ENCODE data around the gene TPGS2. TPM values are rescaled to one million over a fixed set of nuclear protein-coding genes. Genes with fewer than 3 reads are reported as not detected.
A peak's percentile ranks its signal among the peaks of the same experiment; 100 is the strongest.

The TPGS2 gene
- total and polyA plus RNA-seq, 2 of the 13 experiments (the other 11 are each of a cell fraction or from before 2014, with no cell fraction given), result 73.3 to 137 TPM

DNA sequence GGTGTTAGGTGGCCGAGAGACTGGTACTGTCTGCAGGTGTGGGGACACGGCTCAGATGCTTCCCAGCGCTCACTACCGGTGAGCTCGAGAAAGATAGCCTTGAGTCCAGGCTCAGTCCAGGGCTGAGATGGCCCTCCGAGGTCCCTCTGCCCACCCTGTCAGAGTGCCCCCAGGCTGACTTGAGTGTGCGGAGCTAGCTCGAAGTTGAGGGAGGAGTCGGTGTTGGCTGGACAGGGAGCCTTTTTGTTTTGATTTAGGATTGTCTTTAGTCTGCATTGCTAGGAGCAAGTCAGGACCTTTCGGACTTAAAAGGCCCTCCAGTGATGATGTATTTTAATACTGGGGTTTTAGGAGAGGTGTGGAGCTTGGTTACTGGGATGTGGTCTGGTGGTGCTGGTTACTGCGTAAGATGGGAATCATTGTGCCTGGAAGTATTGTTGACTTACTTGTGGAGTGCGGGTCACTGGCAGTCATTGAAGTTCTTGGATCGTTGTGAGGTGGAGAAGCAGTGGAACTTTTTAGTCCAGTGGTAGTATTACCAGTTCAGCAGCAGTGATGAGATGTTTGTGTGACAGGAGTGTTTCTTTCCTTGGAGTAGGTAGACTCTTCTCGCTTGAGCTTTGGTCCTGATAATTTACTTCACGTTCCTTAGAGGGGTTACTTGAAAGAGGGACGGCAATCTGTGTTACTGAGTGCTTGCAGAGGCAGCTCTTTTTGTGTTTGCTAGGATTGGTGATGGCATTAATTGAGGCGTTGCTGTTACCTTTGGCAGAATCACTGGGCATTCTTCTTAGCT is 758 bp upstream of the TPGS2 start (continued):
- TF ChIP-seq, protein P1, sequence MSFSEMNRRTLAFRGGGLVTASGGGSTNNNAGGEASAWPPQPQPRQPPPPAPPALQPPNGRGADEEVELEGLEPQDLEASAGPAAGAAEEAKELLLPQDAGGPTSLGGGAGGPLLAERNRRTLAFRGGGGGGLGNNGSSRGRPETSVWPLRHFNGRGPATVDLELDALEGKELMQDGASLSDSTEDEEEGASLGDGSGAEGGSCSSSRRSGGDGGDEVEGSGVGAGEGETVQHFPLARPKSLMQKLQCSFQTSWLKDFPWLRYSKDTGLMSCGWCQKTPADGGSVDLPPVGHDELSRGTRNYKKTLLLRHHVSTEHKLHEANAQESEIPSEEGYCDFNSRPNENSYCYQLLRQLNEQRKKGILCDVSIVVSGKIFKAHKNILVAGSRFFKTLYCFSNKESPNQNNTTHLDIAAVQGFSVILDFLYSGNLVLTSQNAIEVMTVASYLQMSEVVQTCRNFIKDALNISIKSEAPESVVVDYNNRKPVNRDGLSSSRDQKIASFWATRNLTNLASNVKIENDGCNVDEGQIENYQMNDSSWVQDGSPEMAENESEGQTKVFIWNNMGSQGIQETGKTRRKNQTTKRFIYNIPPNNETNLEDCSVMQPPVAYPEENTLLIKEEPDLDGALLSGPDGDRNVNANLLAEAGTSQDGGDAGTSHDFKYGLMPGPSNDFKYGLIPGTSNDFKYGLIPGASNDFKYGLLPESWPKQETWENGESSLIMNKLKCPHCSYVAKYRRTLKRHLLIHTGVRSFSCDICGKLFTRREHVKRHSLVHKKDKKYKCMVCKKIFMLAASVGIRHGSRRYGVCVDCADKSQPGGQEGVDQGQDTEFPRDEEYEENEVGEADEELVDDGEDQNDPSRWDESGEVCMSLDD (CRISPR knock-in tag; IDR thresholded peaks at IDR 0.05; ENCODE audit: borderline replicate concordance), result peak; percentile 9; the same call in 1 of the 2 replicates
- TF ChIP-seq, protein P2, sequence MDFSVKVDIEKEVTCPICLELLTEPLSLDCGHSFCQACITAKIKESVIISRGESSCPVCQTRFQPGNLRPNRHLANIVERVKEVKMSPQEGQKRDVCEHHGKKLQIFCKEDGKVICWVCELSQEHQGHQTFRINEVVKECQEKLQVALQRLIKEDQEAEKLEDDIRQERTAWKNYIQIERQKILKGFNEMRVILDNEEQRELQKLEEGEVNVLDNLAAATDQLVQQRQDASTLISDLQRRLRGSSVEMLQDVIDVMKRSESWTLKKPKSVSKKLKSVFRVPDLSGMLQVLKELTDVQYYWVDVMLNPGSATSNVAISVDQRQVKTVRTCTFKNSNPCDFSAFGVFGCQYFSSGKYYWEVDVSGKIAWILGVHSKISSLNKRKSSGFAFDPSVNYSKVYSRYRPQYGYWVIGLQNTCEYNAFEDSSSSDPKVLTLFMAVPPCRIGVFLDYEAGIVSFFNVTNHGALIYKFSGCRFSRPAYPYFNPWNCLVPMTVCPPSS (IDR thresholded peaks at IDR 0.05), result no peak
- TF ChIP-seq, protein P3, sequence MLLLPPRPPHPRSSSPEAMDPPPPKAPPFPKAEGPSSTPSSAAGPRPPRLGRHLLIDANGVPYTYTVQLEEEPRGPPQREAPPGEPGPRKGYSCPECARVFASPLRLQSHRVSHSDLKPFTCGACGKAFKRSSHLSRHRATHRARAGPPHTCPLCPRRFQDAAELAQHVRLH (CRISPR knock-in tag; IDR thresholded peaks at IDR 0.05; ENCODE audit: borderline replicate concordance, low read depth), result peak; percentile 50; the same call in 1 of the 2 replicates
- TF ChIP-seq ZNF558 (CRISPR knock-in tag; IDR thresholded peaks at IDR 0.05; ENCODE audit: borderline replicate concordance) (no peak), FOSL1 (CRISPR knock-in tag; IDR thresholded peaks at IDR 0.05; ENCODE audit: borderline replicate concordance) (no peak), ZNF30 (CRISPR knock-in tag; IDR thresholded peaks at IDR 0.05) (no peak), ZNF780A (CRISPR knock-in tag; IDR thresholded peaks at IDR 0.05) (0 out of 2 replicates have a peak, but pooled peaks have one; percentile 8), ZNF761 (CRISPR knock-in tag; conservative IDR thresholded peaks at IDR 0.05) (0 out of 2 replicates have a peak, but pooled peaks have one; percentile 14), KAT2B (IDR thresholded peaks at IDR 0.05; ENCODE audit: borderline replicate concordance, low read depth, low read length) (no peak), ZBTB38 (CRISPR knock-in tag; IDR thresholded peaks at IDR 0.05) (0 out of 2 replicates have a peak, but pooled peaks have one; percentile 6), ZNF230 (CRISPR knock-in tag; IDR thresholded peaks at IDR 0.05) (no peak), ZNF672 (CRISPR knock-in tag; IDR thresholded peaks at IDR 0.05) (no peak), ZNF652 (CRISPR knock-in tag; IDR thresholded peaks at IDR 0.05; ENCODE audit: borderline replicate concordance, low read depth) (no peak), ZNF839 (CRISPR knock-in tag; IDR thresholded peaks at IDR 0.05; ENCODE audit: borderline replicate concordance) (0 out of 2 replicates have a peak, but pooled peaks have one; percentile 1), HOXA5 (CRISPR knock-in tag; IDR thresholded peaks at IDR 0.05) (peak; percentile 6; the same call in 1 of the 2 replicates)
- TF ChIP-seq, protein P4, sequence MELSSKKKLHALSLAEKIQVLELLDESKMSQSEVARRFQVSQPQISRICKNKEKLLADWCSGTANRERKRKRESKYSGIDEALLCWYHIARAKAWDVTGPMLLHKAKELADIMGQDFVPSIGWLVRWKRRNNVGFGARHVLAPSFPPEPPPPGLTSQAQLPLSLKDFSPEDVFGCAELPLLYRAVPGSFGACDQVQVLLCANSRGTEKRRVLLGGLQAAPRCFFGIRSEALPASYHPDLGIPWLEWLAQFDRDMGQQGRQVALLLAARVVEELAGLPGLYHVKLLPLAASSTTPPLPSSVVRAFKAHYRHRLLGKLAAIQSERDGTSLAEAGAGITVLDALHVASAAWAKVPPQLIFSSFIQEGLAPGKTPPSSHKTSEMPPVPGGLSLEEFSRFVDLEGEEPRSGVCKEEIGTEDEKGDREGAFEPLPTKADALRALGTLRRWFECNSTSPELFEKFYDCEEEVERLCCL (CRISPR knock-in tag; IDR thresholded peaks at IDR 0.05; ENCODE audit: borderline replicate concordance), result 0 out of 2 replicates have a peak, but pooled peaks have one; percentile 17
- TF ChIP-seq, protein P5, sequence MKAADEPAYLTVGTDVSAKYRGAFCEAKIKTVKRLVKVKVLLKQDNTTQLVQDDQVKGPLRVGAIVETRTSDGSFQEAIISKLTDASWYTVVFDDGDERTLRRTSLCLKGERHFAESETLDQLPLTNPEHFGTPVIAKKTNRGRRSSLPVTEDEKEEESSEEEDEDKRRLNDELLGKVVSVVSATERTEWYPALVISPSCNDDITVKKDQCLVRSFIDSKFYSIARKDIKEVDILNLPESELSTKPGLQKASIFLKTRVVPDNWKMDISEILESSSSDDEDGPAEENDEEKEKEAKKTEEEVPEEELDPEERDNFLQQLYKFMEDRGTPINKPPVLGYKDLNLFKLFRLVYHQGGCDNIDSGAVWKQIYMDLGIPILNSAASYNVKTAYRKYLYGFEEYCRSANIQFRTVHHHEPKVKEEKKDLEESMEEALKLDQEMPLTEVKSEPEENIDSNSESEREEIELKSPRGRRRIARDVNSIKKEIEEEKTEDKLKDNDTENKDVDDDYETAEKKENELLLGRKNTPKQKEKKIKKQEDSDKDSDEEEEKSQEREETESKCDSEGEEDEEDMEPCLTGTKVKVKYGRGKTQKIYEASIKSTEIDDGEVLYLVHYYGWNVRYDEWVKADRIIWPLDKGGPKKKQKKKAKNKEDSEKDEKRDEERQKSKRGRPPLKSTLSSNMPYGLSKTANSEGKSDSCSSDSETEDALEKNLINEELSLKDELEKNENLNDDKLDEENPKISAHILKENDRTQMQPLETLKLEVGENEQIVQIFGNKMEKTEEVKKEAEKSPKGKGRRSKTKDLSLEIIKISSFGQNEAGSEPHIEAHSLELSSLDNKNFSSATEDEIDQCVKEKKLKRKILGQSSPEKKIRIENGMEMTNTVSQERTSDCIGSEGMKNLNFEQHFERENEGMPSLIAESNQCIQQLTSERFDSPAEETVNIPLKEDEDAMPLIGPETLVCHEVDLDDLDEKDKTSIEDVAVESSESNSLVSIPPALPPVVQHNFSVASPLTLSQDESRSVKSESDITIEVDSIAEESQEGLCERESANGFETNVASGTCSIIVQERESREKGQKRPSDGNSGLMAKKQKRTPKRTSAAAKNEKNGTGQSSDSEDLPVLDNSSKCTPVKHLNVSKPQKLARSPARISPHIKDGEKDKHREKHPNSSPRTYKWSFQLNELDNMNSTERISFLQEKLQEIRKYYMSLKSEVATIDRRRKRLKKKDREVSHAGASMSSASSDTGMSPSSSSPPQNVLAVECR (CRISPR knock-in tag; IDR thresholded peaks at IDR 0.05; ENCODE audit: borderline replicate concordance), result peak; percentile 2; the same call in 1 of the 2 replicates
